ENCODE results near the gene HTRA3.

The HTRA3 gene

GRCh38 chr4:8308856-8309771, 39.6 kb downstream of the HTRA3 start:
- DNase-seq (ENCODE audit: low read depth in 2 of 2), result no peak

DNA sequence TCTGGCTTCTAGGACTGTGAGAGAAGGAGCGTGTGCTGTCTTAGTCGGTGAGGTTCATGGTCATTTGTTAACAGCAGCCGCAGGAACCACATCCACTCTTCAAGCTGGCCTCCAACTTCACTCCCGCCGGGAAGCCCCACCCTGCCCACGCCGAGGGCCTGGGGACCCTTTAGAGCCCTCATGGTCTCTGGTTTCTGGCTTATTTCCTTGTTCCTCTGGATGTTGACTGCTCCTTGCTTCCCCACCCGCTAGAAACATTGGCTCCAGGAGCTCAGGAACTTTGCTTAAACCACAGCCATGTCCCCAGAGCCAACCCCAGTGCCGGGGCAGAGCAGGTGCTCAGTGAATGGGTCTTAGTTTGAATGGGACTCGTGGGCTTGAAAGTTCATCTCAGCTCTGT, 40.8 kb downstream of the HTRA3 start:
- DNase-seq (ENCODE audit: low read depth in 2 of 2), result no peak

DNA sequence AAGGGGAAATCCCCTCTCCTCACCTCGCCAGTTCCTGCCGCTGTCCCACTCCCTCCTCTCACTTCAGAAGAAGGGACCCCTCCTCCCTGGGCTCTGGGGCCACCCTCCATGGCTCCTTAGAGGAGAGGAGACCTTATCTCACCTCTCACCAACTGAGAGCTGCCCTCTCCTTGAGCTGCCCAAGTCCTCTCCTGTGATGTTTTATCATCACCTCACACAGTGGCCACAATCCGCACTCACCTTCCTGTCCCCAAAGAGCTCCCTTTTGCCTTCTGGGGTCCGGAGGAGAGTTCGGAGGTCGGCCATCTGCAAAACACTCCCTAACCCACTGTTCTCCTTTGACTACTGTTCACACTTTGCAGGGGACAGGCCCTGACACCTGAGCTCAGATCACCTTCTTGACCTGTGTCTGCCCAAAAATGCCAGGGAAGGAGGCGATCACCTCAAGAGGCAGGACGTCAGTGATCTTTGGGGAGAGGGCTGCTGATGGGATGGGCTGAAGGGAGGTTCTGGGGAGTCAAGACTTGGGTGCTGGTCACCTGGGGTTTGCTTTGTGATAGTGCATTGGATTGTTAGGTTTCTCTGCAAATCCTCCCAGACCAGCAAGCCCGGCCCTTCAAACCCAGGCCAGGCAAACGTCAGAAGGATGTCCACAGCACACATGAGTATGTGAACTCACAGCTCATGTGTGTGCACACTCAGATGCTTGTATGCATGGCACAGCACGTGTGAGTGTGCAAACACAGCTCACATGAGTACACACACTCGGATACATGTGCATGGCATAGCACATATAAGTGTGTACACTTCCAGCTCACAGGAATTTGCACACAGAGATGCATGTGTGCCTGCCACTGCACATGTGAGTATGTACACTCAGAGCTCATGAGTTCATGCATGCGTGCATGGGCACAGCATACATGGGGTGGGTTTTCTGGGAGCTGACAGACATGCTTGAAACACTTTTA, 41.8 kb downstream of the HTRA3 start:
- no peak for DNase-seq (ENCODE audit: low read depth in 2 of 2)

- DNase-seq (ENCODE audit: low read depth in 2 of 2), result no peak
Measured at GRCh38 chr4:8312069-8312445, 42.5 kb downstream of the HTRA3 start.

GRCh38 chr4:8312976-8313375, 43.4 kb downstream of the HTRA3 start:
- no peak for DNase-seq (ENCODE audit: low read depth in 2 of 2)

DNA sequence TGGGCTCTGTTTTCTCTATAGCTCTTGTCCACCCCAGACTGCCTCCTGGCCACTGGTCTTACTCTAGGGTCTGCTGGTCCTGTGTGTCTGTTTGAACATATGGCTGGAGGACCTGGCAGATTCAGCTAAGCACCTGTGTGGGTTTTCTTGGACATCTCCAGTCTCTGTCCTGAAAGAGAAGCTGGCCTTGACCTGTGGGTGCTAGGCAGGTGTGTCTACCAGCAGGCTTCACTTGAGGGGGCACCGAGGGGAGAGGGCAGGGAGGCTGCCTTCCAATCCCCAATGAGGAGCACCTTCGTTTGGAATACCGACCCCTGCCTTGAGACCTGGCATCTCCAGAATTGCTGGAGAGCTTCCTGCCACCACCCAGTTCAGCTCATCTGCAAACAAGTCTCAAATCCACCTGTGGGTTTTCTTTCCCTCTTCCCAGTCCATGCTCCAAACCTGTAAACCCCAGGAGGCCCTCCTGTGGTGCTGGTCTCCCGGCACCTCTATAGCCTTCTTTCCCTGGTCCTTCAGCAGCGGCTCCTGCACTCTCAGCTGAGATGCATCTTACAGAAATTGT, 45.2 kb downstream of the HTRA3 start:
- DNase-seq (ENCODE audit: low read depth in 2 of 2), result no peak

GRCh38 chr4:8315435-8316250, 46.1 kb downstream of the HTRA3 start:
- DNase-seq (ENCODE audit: low read depth in 2 of 2), result no peak

DNA sequence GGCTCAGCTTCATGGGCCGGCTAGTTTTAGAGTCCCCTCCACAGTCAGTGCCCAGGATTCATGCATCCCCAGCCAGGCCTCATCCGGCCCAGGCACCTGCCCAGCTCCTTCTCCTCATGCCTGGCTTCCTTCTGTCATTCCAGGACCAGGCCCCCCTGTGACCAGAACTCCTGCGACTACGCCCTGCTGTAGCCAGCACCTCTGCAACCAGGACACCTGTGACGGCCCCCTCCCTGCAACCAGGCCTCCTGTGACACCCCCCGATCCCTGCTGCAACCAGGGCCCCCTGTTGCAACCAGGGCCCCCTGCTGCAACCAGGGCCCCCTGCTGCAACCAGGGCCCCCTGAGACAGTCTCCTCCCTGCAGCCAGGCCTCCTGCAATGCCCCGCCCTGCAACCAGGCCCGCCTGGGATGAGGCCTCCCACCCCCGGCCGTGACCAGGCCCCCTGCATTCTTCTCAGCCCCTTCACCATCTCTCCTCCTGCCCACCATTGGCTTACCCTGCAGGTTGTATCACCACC, 46.8 kb downstream of the HTRA3 start:
- DNase-seq (ENCODE audit: low read depth in 2 of 2), result no peak

GRCh38 chr4:8316911-8317351, 47.4 kb downstream of the HTRA3 start:
- no peak for DNase-seq (ENCODE audit: low read depth in 2 of 2)

DNA sequence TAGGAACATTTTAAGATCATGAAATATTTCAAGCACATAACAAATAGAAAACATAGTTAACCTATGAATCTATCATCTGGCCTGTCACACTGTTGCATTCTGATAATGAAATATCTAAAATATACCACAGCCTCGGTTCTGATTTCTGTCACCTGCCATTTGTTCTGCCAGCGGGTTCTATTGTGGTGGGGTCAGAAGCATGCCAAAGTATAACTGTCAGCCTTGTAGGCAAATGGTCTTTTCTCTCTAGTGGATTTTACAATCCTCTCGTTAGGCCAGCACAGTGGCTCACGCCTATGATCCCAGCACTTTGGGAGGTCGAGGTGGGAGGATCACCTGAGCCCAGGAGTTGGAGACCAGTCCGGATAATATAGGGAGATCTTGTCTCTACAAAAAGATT, 47.9 kb downstream of the HTRA3 start:
- no peak for DNase-seq (ENCODE audit: low read depth in 2 of 2)

GRCh38 chr4:8318509-8318908, 49.0 kb downstream of the HTRA3 start:
- no peak for DNase-seq (ENCODE audit: low read depth in 2 of 2)

DNA sequence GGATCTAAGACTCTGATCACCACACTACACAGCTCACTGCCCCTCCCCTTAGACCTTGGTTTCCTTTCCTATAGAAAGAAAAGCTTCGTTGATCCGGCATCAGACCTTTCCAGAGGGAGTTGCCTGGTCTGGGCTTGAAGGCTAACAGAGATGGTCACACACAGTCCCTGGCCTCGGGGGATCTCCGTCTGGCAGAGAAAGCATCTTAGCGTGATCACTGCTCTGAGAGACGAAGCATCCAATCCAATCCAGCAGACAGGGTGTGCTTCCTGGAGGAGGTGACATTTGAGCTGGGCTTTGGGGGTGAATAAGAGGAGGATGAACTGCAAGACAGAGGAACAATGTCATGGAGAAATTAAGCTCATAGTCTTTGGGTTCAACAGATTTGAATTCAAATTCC, 49.5 kb downstream of the HTRA3 start:
- no peak for DNase-seq (ENCODE audit: low read depth in 2 of 2)

GRCh38 chr4:8319731-8320385, 50.3 kb downstream of the HTRA3 start:
- no peak for DNase-seq (ENCODE audit: low read depth in 2 of 2)

GRCh38 chr4:8320386-8320750, 50.8 kb downstream of the HTRA3 start:
- no peak for DNase-seq (ENCODE audit: low read depth in 2 of 2)

- DNase-seq (ENCODE audit: low read depth in 2 of 2), result no peak
Measured at GRCh38 chr4:8321220-8321619, 51.7 kb downstream of the HTRA3 start.

DNA sequence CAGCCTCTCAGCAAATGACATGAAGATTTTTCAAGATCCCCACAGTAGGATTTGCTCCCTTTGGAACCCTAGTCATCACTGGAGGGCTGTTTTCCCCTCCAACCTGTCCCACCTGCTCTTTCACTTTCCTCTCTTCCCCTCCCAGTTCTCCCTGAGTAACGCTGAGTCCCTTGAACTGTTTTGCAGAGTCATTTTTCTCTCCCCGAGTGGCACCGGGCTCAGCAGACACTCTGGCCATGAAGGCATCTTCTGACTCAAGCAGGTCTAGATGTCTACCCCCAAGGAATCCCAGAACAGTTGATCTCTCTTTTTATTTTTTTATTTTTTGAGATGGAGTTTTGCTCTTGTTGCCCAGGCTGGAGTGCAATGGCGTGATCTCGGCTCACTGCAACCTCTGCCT, 52.2 kb downstream of the HTRA3 start:
- DNase-seq (ENCODE audit: low read depth in 2 of 2), result no peak

DNA sequence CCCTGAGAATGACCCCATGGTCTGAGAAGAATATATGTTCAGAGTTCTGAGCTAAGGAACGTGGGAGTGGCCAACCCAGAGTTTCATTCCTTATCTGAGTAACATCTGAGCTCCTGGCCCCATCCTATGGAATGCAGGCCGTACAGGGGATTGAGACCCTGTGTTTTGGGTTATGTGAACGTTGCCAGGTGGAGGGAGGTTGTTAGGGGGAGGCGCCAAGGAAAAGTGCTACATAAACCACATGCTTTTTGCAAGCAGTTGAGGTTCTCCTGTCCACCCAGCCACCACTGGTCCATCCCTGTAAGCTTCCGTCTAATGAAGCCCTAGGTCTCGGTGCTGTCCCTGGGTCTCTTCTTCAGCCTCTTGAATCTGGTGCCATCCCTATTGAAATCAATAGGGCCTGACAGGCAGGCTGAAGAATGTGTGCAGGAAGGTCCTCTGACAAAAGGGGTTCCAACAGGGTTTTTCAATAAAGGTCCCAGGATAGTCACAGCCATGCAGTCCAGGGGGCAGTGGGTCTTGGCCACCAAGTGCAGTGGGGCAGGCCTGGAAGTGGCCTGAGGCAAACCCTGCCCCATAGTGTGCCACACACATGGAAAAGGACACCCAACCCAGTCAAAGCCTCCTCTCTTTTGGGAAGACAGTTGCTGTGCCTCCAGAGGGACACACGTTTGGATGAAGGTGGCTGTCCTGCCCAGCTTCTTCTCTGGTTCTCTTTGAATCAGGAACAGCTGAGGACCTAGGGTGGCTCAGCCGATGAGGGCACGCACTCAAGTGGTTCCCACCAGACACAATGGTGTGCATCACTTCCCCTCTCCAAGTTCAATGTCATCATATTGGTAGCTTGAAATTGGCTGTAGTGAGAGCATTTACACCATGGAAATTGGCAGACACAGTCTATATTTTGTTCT, 53.5 kb downstream of the HTRA3 start:
- DNase-seq (ENCODE audit: low read depth in 2 of 2), result no peak

- DNase-seq (ENCODE audit: low read depth in 2 of 2), result no peak
Measured at GRCh38 chr4:8323947-8324555, 54.5 kb downstream of the HTRA3 start.

DNA sequence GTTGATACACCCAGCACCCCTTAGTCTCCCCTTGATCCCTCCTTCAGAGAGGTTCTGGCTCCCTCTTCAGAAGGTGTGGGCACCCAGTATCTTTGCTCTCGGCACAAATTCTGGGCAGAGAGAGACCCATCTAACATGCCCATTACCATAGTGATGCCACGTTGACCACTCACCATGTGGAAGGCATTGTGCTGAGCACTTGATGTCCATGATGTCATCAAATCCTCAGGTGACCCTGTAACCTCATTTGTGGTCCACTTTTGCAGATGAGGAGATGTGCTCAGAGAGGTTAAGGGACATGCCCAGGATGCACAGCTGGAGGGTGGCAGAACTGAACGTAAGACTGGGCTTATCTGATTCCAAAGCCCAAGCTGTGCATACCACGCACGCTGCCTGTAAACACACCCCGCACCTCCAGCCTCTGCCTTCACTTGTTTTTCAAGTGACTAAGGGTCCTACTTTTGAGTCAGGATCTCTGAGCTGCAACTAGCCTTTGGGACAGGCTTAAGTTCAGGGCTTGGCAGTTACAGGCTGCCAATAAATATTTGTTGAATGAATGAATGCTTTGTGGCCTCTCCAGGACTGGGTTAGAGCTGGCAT, 55.2 kb downstream of the HTRA3 start:
- no peak for DNase-seq (ENCODE audit: low read depth in 2 of 2)

Data from stimulated activated CD8-positive, alpha-beta memory T cell treated with anti-CD3 and anti-CD28 coated beads, Interleukin-2, amount 100 ng/mL, for 1 hour (primary cell).